GM18861 (cell line): ENCODE measurements around the gene GNAZ.
A peak's percentile ranks its signal among the peaks of the same experiment; 100 is the strongest.
"Not testable (repeated sequence)": the region's sequence is repeated elsewhere in the genome, so short reads cannot be mapped to it uniquely, and the experiment has no call there.

Experiments
- ATAC-seq: cut with Tn5 transposase; IDR thresholded peaks from one replicate; pipeline ENCODE4 v1.9.1; 2021; ENCODE audit not compliant: unreplicated experiment

GNAZ gene

DNA sequence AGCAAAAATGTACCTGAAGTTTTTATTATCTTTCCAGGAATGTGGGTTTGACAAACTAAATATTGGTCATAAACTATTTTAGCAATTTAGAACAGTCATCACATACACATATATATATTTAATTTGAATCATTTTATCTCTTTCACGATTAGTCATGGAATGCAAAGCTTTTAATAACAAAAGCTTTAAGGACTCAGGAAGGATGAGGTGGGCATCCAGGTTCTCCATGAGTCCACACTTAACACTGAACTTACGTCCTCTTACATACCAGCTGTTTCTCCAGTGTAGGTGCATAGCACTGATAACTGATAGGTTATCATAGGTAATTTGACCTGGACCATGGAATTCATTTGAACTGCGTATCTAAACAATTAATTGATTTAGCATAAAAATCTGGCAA lies 28.1 kb upstream of the GNAZ start:
- ATAC-seq = no peak

DNA sequence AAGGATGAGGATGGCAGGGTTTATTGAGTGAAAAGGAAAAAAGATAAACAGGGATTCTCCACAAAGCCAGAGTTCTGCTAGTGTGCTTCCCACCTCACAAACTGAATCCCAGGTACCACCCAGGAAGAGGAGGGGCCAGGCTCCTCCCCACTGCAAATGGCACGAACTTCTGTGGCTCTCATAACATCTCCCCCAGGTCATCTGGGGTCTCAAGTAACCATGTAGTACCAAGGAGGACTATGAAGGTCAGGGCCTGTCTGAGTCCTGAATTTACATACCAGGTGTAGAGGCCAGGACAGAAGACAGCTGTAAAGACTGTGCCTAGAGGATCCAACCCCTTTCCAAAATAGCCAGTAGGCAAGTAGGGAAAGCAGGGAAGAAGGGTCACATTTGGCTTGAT lies 25.7 kb upstream of the GNAZ start:
- ATAC-seq = no peak

DNA sequence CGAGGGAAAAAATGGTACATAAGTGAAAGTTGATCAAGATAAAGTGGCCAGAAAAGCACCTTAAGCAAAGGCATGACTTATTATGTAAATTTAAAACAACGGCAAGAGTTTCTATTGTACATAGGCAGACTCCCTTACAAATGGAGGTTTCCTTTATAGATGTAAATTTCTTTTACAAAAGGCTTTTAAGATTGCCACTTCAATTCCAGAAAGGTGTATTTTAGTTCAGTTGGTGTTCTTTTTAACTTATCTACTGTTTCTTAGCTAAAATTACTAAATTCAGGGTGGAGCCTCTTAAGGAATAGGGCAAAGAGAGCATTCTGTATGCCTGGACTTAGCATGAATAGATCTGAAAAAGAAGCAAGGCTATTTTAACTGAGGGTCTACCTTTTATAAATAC lies 24.9 kb upstream of the GNAZ start:
- no peak for ATAC-seq

DNA sequence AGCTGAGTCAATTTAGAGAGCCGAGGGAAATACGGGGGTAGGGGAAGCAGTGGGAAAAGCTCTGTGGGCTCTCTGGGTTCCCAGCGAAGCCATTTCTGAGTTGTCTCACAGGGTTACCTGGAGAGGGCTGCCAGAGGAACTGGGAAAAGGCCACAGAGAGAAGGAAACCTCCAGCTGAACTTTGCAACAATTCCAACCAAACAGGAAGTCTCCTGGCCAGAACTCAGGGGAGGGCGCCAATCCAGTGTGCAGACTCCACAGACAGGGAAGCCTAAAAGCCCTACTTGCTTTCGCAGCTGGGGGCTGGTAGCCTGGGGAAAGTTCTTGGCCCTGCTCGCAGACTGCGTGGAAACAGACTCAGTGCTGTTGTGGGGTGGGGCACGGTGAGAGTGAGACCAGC lies 23.1 kb upstream of the GNAZ start:
- ATAC-seq = no peak

DNA sequence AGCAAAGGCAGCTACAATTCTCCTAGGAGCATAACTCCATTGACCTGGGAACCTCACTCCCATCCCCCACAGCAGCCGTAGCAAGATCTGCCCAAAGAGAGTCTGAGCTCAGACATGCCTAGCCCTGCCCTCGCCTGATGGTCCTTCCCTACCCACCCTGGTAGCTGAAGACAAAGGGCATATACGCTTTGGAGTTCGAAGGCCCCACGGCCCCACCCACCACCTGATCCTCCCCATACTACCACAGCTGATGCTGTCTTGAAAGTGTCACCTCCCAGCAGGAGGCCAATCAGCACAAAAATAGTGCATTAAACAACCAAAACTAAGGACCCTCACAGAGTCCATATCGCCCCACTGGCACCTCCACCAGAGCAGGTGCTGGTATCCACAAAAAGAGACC lies 22.6 kb upstream of the GNAZ start:
- ATAC-seq = no peak

- not testable (repeated sequence) for ATAC-seq
Measured at GRCh38 chr22:23050546-23050945, 19.8 kb upstream of the GNAZ start.

GRCh38 chr22:23053051-23053707 lies 17.1 kb upstream of the GNAZ start:
- ATAC-seq = no peak

DNA sequence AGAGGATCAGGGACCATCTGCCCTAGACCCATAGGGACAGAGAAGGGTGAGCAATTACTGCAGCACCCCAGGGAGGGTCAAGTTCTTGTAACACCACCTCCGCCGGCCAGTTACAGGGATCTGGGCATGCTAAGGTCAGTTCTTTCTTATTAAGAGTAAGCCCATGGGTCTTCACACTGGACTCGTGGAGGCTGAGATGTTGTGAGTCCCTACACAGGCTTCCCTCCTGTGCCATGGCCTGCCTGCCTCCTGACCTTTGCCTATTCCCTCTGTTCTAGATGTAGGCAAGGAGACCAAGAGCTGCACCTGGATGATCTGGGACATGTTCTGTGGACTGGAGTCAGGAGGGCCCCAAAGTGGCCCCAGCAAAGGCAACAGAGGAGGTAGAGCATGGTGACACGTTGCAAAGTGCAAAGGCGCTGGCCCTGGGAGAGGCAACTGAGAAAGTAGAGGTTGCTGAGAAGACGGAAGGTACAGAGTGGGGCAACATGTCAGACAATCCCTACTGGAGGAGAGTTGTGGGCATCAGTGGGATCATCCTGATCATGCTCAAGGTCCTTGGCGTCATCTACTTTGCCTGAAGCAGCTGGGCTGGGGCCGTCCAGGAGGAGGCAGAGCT lies 16.3 kb upstream of the GNAZ start:
- peak; percentile 10 for ATAC-seq

DNA sequence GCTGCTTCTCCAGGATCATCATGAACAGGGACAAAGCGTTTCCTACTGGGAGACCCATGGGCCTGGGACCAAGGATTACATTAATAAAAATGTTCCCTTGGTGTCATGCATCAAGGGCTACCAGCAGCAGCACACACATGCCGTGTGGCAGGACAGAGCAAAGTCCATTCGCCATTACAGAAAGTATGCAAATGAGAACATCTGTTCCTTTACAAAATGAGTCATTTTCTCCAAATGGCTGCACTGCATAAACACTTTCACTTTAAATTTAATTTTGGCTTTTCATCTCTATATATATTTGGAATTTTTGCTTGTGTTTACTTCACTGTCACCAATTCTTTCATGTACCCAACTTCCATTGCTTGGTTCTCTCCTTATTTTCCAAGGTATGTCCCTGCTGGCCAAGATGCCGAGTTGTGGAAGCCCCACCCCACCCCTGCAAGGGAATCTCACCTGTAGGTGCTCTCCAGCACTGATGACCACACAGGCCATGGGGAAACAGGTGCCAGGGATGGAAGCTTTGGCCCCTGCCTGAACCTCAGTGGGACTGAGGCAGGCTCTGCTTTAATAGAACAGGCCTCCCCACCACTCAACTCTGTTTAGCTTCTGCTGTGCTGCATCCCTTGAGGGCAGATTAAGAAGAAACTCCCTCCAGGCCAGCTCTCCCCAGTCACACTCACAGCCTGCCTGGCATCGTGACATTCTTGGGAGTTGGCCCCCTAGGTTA lies 15.6 kb upstream of the GNAZ start:
- peak; percentile 82 for ATAC-seq

GRCh38 chr22:23055449-23056179 lies 14.7 kb upstream of the GNAZ start:
- ATAC-seq = no peak

- no peak for ATAC-seq
Measured at GRCh38 chr22:23057331-23057730, 13.0 kb upstream of the GNAZ start.

GRCh38 chr22:23058063-23058462 lies 12.3 kb upstream of the GNAZ start:
- no peak for ATAC-seq

DNA sequence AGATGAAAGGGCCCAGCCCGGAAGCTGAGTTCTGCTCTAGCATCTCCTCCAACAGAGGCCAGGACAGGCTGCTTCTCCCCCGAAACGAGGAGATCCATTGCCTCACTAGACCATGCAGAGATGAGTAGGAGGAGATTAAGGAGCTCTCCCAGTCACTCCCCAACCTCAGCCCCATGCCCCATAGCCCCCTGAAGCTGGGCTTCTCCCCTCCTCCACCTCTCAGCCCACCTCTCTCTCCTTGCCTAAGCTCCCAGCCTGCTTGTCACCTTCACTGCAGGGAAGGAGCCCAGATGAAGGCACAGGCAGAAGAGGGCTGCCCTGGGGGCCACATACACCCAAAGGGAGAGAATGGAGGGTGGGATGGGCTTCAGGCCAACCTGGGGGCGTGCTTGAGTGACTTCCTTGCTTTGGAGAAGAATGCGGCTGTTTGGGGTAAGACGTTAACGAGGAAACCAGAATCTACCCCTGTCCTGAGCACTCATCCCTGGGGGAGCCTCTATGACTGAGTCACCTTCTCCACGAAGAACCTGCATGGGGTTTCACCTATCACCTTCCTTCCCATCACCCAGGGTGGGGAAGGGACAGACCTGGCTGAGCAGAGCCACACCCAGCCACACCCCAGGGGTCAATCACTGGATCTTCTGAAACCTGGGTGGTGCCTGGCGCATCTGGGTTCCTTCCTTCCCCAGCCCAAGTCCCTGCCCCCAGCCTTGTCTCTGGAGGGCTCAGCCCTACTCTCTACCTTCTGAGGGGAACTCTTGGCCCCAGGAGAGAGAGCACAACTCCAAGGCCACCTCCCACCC lies 11.6 kb upstream of the GNAZ start:
- no peak for ATAC-seq

DNA sequence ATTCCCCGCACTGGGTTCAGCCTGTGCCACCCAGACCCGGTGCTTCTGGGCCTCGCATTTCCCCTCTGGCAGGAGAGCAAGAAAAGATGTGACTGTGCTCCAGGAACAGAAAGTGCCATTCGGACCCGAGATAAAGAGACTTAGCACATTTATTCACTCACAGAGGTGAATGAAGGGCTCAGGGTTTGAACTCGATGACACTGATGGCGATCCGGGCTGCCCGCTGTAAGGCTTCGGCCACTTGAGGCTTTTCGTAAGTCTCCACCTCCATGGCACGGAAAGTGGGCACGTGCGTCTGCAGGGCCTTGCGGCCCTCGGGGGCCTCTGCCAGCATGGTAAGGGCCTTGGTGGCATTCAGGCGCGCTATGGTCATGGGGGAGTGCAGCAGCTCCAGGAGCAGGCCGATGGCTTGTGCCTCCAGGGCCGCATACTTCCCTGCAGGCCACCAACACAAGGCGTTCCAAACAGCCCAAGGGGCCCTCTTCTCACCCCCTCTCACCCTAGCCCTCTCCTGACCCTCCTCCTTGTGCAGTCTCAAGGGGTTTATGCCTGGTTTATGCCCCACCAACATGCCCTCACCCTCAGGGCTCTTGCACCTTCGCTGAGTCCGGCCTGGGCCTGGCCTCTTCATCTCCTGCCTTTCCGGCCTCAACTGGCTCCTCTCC lies 10.9 kb upstream of the GNAZ start:
- ATAC-seq = no peak

DNA sequence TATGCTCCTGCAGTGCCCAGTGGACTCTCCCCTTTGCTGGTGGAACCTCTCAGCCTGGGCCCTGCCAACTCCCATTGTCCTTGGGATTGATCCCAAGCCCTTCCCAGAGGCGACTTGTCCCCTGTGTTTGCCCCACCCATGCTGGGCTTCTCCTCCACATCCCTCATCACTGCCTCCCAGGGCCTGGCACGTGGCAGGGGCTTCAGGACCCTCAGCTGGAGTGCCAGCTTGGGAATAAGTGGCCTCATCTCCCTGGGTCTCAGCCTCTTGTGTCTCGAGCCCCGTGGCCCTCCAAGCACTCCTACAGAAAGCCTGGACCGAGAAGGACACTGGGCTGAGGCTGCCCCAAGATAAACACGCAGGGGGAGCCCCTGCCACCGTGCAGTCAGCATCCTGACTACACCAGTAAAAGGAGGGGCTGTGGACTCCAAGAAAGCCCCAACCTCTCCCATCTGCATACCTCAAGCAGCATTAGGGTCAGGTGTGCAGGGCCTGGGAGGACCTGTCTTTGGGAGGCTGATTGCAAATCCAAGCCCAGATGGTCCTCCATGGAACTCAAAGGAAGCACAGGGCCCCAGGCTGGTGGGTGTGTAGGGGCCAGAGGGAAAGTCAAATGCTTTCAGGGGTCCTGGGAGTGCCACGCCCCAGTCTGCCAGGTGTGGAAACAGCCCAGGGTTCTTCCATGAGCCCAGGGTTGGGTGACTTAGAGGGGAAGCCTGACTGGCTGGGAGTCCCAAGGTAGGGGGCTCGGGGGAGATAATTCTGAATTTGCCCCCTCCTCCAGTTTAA lies 9.5 kb upstream of the GNAZ start:
- no peak for ATAC-seq

DNA sequence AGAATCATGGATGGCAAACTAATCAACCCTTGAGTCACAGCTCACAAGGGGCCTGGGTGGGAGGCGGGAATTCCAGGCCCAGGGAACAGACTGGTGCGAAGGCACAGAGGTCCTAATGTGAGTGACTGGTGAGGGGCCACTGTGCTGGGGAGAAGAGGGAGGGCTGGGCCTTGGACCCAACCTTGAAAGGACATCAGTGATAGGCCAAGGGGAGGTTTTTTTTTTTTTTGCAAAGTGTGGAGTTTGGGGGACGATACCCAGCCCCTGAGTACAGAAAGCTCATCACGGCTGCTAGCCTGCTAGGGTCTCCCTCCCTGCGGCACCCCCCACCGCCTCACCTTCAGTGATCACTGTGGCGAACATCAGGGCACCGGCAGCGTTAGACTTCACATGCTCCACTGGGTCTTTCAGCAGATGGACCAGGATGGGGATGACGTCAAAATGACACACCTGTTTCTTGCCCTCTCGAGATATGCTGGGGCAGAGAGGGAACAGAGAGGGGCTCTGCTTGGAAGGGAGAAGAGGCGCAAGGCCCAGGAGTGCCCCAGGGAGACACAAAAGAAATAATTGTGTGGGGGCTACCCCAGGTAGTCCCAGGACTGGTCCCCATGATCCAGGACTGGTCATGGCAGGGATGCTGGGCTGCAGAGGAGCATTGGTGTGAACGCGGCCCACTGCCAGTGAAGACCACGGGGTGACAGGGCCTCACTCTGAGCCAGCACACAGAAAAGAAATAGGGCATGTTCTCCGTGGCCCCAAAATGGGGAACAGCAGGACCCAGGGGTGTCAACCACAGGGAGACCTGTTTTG lies 8.6 kb upstream of the GNAZ start:
- no peak for ATAC-seq

DNA sequence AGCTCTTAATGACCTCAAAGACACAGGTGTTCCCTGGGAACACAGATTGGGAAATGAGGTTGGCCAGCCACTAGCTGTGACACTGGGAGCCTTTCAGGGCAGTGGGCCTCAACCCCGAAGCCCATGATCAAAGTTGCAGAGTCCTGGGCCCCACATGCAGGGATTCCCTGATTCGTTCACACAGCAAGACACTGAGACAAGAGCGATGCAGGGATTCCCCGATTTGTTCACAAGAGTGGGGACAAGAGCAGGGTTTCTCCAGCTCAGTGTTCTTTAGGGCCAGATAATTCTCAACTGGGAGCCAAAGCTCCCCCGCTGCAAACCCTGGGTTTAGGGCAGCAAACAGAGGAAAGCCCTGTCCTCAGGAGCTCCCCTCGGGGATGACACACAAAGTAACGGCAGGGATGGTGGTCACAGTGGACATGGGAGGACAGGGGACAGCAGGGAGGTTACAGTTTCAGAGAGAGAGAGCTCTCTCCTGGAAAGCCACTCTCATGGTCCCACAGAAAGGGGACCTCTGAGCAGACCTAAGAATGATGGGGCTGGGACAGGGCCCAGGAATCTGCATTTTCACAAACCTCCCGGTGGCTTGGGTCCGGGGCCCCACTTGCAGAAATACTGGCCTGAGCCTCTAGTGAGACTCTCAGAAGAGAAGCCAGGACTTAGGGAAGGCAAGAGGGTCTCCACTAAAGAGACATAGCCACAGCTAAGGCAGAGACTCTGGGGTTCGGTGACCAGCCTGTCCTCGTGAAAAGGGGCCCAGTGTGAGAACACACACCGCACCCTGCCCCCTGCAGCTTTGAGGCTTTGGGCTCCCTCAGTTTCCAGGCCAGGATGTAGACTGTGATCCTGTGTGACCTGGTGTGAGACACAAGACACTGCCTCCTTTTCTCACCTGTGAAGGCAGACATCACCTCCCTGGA lies 7.4 kb upstream of the GNAZ start:
- ATAC-seq = no peak
